MM.1S (cell line): Measurements from ENCODE around the gene SIK2.

Source experiments
- CTCF ChIP-seq: fragments of 300-600 bp; sonication (generic); IDR thresholded peaks from 2 replicates; pipeline ENCODE4 v1.5.1; 2016; ENCODE audit warnings: antibody characterized with exemption, low read length, mixed read lengths
- EZH2 ChIP-seq: fragments of 300-600 bp; sonication (generic); optimal IDR thresholded peaks from 2 replicates; pipeline ENCODE3; 2017; ENCODE audit warnings: low read depth, mild to moderate bottlenecking, antibody characterized with exemption, low read length, mixed read lengths

- TF ChIP-seq CTCF (no peak), EZH2 (no peak)
Observed at GRCh38 chr11:111765984-111766833, 164.0 kb downstream of the SIK2 start, which contains the start of gene PPP2R1B.
